Colonic mucosa (tissue), 4 donors: ENCODE measurements around the gene TNFRSF1A. TPM values are rescaled to one million over a fixed set of nuclear protein-coding genes. Genes with fewer than 3 reads are reported as not detected.

Experiments
- DNase-seq: peaks from one replicate; pipeline ENCODE4 v3.0.0-alpha.2; 2020
- H3K27ac ChIP-seq: fragments of 200-600 bp; one replicate; pipeline ENCODE4 v1.8.0; 2021
- H3K27me3 ChIP-seq: fragments of 200-600 bp; one replicate; pipeline ENCODE4 v1.8.0; 2021
- H3K36me3 ChIP-seq: fragments of 200-600 bp; one replicate; pipeline ENCODE4 v1.8.0; 2021
- H3K4me1 ChIP-seq: fragments of 200-600 bp; one replicate; pipeline ENCODE4 v1.8.0; 2021; ENCODE audit warnings: mild to moderate bottlenecking
- H3K4me3 ChIP-seq: fragments of 200-600 bp; one replicate; pipeline ENCODE4 v1.8.0; 2021
- H3K9ac ChIP-seq, 2 donors: one replicate each; pipeline ENCODE4 v1.7.0; 2013; ENCODE audit warnings: control low read depth in 2 of 2, low read depth in 2 of 2, low read length in 2 of 2
- H3K9me3 ChIP-seq: fragments of 200-600 bp; one replicate; pipeline ENCODE4 v1.8.0; 2021
- intact Hi-C: fragments of 100-400 bp; cut with DNase I; formaldehyde crosslinking; loops from one replicate; pipeline ENCODE4 v1.14.1; 2022
- total RNA-seq, 2 donors: library from RNA; stranded (reverse); fragmentation: NEBNext Ultra II Directional in 1 of 2; extraction: Animal tissue kit (Norgen Biotek cat#: 25700) in 1 of 2; gene quantifications; one replicate each; pipeline ENCODE4 v1.2.1, GENCODE V29; 2021
- TF ChIP-seq, protein P1 (sequence below): fragments of 200-600 bp; IDR thresholded peaks from one replicate; pipeline ENCODE4 v1.8.0; 2022; ENCODE audit warnings: antibody characterized with exemption, mild to moderate bottlenecking
- donor health status: healthy.
- donor health status: DM: no; HTN: no; CAD: no.
- donor health status: DM: no; HTN: no; CAD: no.

TNFRSF1A gene
- total RNA-seq, 2 donors from 2014 or later = 116 to 164 TPM

DNA sequence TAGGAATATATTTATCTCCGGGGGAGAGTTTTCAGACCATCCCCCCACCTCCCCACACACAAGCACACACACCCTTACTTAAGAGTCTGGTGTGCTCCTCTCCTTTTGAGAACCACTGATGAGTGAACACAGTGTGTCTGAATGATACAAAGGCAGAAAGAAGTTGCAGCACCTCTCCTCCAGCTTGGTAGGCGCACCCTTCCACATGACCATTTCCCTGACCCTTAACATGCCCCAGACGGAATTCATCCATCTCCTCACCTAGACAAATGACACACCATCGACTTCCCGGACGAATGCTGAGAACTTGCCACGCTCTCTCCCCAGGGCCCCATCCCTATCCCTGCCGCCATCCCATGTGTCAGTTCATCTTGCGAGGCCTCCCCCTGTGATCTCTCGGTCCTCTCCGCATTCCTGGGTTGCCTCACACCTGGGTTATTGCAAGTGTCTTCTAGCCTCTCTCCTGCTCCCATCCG is 3.9 kb downstream of the TNFRSF1A start:
- DNase-seq = no peak
- Histone ChIP-seq H3K36me3 (peaks cover 11% of the 10 kb centered on the region), H3K4me3 (peak overlapping the region; percentile 96), H3K9ac (peak overlapping the region; percentile 45 to 100), H3K4me1 (peaks cover 26% of the 10 kb centered on the region), H3K27me3 (no peaks in the 10 kb centered on the region), H3K27ac (peak overlapping the region; percentile 99), H3K9me3 (no peaks in the 10 kb centered on the region)
- TF ChIP-seq, protein P1, sequence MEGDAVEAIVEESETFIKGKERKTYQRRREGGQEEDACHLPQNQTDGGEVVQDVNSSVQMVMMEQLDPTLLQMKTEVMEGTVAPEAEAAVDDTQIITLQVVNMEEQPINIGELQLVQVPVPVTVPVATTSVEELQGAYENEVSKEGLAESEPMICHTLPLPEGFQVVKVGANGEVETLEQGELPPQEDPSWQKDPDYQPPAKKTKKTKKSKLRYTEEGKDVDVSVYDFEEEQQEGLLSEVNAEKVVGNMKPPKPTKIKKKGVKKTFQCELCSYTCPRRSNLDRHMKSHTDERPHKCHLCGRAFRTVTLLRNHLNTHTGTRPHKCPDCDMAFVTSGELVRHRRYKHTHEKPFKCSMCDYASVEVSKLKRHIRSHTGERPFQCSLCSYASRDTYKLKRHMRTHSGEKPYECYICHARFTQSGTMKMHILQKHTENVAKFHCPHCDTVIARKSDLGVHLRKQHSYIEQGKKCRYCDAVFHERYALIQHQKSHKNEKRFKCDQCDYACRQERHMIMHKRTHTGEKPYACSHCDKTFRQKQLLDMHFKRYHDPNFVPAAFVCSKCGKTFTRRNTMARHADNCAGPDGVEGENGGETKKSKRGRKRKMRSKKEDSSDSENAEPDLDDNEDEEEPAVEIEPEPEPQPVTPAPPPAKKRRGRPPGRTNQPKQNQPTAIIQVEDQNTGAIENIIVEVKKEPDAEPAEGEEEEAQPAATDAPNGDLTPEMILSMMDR = no peak
- intact Hi-C loops = loop anchor here (5.0 kb wide), 1 partner anchor 34 kb away; no protein-coding TSS in a partner anchor

DNA sequence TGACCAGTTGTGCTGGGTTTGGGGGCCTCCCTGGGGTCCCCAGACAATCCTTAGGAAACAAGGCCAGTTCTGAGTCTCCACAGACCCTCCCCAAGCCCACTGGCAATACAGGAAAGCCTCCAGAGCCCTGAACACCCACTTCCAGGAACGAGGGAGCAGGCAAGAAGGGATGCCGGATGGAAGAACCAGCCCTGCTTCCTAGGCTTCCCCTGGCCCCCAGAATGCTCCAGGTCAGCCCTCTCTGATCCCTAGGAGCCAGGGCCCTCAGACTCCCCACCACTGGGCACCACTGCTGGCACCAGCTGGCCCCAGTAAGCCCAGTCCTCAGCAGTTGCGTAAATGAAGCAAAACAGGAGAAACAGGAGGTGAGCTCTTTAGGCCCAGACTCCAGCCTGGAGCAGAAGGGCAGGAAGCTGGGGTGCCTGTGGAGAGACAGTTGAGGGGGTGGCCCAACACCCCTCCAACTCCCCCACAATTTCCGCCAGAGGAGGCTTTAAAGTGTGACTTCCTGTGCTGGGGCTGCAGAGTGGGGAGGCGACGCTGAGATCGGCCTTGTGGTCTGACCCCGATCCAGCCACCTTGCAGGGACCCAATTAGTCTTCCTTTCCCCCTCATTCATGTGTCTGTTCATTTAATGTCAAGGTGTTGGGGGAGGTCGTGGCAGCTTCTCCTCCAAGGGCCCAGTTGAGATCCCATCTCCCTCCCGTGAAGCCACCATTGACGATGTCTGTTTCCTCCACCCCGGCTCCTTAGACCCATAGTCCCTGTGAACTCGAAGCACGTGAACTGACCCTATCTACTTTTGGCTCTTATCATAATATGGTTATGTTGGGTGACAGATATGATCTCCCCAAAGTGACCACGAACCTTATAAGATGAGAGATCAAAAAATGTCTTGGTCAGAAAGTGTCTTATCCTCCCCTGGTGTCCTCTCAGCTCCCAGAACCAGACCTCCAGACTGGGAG is 4.7 kb downstream of the TNFRSF1A start:
- TF ChIP-seq, protein P1 = no peak
- DNase-seq = no peak
- intact Hi-C loops = loop anchor here (5.0 kb wide), 1 partner anchor 35 kb away; no protein-coding TSS in a partner anchor
- no peaks in the 10 kb centered on the region for H3K27me3 ChIP-seq
- peaks cover 29% of the 10 kb centered on the region for H3K4me1 ChIP-seq
- H3K9ac ChIP-seq = peak overlapping the region; percentile 80 to 100
- peak overlapping the region; percentile 99 for H3K27ac ChIP-seq
- H3K36me3 ChIP-seq = peaks cover 18% of the 10 kb centered on the region
- H3K9me3 ChIP-seq = no peaks in the 10 kb centered on the region
- H3K4me3 ChIP-seq = peak overlapping the region; percentile 96

DNA sequence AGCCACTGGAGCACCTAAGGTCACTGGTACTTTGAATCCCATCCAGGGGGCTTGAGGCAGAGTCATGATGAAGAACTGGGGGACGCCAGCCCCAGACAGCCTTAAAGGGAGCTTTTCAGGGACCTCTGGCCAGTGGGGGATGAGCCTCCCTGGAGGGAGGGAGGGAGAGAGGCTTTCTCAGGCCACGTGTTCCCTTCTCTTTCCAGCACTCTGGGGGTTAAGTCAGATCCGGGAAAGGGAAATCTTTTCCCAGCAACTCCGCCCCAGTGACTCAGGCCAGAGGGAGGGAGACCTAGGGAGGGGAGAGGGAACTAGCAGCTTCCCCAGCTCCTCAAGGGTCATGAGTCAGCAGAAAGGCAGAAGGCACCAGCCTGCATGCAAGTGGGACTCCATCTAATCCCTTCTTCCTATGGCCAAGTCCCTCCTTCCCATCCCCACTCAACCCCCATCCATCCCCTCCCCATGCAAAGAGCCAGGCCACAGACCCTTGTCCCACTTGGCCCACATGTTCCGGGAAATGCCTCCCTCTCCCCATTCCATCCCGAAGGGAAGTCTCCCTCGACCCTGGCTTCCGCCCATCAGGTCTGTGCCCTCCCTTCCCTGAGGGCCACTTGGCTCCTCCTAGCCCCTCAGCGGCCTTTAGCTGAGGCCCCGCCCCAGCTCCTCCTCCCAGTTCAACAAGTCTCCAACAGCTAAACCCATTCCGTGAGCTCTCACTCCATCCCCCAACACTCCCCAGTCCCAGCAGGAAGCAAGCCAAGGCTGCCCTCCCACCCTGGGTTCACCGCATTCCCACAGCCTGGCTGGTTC is 5.6 kb downstream of the TNFRSF1A start:
- DNase-seq = peak; percentile 95
- Histone ChIP-seq H3K9ac (peak overlapping the region; percentile 80 to 100), H3K27me3 (no peaks in the 10 kb centered on the region), H3K9me3 (no peaks in the 10 kb centered on the region), H3K4me3 (peak overlapping the region; percentile 40), H3K36me3 (peaks cover 19% of the 10 kb centered on the region), H3K27ac (peak overlapping the region; percentile 99), H3K4me1 (peaks cover 29% of the 10 kb centered on the region)
- intact Hi-C loops = loop anchor here (5.0 kb wide), 1 partner anchor 36 kb away; no protein-coding TSS in a partner anchor
- TF ChIP-seq, protein P1 = no peak

DNA sequence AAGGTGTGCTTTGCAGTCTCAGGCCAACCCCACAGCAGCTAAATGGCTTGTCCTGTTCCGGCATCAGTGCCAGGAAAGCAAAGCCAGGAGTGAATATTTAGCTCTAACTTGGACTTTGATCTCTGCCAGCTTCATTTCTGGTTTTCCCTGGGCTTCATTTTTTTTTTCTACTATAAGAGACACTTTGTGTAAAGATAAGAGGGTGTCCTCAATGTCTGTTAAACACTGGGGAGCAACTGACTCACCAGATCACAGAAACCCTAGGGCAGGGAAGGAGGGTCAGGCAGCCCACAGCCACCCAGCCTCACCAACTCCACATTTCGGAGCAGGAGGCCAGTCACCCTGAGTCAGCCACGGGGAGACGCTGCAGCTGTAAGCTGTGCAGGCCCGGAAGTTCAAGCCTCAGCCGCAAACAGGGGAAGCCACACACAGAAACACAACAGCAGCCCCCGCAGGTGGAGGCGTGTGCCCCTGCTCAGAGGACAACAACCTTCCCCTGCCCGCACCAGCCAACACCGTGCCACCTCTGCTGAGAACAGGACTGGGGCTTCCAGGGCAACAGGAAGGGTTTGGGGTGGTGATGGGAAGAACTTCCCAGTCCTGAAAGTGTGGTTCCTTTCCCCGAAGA is 6.3 kb downstream of the TNFRSF1A start:
- Histone ChIP-seq H3K27me3 (no peaks in the 10 kb centered on the region), H3K27ac (peak overlapping the region; percentile 99), H3K4me3 (peak overlapping the region; percentile 40), H3K4me1 (peaks cover 29% of the 10 kb centered on the region), H3K9me3 (no peaks in the 10 kb centered on the region), H3K36me3 (peaks cover 26% of the 10 kb centered on the region), H3K9ac (peak overlapping the region; percentile 78 to 100)
- intact Hi-C loops = loop anchor here (5.0 kb wide), 1 partner anchor 37 kb away; no protein-coding TSS in a partner anchor
- TF ChIP-seq, protein P1 = no peak
- DNase-seq = peak; percentile 77
